T47D (cell line): ENCODE results near the gene COL18A1.
"Not testable (repeated sequence)": the region's sequence is repeated elsewhere in the genome, so short reads cannot be mapped to it uniquely, and the experiment has no call there.

Source experiments
- DNase-seq, 2 experiments: peaks; one replicate each; pipeline versions ENCODE4 v3.0.0 to v3.0.0-alpha.2; 2011 to 2012; ENCODE audit warnings: low read depth in 1 of 2, low spot score in 1 of 2
- JUND ChIP-seq: IDR thresholded peaks from 2 replicates; pipeline ENCODE4 v1.6.1; 2012; ENCODE audit warnings: low read depth
- in situ Hi-C: cut with HindIII; loops from 2 replicates; pipeline ENCODE4 v1.10.0; 2016; ENCODE audit warnings: low sequenced_read_pairs, low pct_unique_long_range_greater_than_20kb

COL18A1 gene

GRCh38 chr21:45494135-45494850 lies 89.3 kb downstream of the COL18A1 start:
- no peak for TF ChIP-seq JUND
- in situ Hi-C loops: no loop called here
- DNase-seq: no peak

GRCh38 chr21:45494851-45495680 lies 90.1 kb downstream of the COL18A1 start:
- in situ Hi-C loops: no loop called here
- no peak for DNase-seq
- no peak for TF ChIP-seq JUND

GRCh38 chr21:45496151-45496967 lies 91.4 kb downstream of the COL18A1 start:
- in situ Hi-C loops: no loop called here
- TF ChIP-seq JUND: no peak
- no peak for DNase-seq

GRCh38 chr21:45496968-45497845 lies 92.2 kb downstream of the COL18A1 start:
- TF ChIP-seq JUND: no peak
- in situ Hi-C loops: no loop called here
- DNase-seq: no peak

- DNase-seq: no peak
- no peak for TF ChIP-seq JUND
- in situ Hi-C loops: no loop called here
These were observed 93.1 kb downstream of the COL18A1 start for GRCh38 chr21:45497846-45498645.

DNA sequence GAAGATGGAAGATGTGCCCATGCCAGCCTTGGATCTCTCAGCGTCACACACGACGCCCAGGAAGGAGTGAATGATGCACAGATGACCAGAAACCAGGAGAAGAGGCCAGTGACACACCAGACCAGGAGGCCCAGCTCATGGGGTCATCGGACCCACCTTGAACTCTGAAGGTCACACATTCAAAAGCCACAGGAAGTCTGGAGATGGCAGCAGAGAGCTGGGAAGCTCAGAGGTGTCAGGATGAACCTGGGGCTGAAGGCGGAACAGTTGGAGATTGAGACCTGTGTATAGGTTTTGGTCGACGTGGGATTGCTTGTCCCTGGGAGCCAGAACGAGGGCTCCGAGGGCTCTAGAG lies 93.7 kb downstream of the COL18A1 start:
- no peak for TF ChIP-seq JUND
- peak in 1 of 2 experiments; percentile 55 for DNase-seq
- in situ Hi-C loops: no loop called here

- TF ChIP-seq JUND: no peak
- in situ Hi-C loops: no loop called here
- DNase-seq: no peak
These were observed 94.3 kb downstream of the COL18A1 start for GRCh38 chr21:45499201-45499750.

DNA sequence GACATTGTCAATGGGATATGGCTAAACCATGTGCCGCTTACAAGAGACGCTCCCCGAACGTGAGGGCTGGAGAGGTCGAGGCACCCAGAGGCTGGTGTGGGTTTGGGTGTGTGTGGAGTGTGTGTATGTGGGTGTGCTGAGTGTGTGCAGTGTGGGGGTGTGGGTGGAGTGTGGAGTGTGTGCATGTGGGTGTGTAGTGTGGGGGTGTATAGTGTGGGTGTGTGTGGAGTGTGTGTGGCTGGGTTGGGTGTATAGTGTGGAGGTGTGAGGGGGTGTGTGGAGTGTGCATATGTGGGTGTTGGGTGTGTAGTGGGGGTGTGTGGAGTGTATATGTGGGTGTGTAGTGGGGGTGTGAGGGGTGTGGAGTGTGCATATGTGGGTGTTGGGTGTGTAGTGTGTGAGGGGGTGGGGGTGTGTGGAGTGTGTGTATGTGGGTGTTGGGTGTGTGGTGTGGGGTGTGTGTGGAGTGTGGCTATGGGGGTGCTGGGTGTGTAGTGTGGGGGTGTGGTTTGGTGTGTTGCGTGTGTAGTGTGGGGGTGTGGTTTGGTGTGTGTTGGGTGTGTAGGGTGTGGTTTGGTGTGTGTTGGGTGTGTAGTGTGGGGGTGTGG lies 95.1 kb downstream of the COL18A1 start:
- TF ChIP-seq JUND: no peak
- DNase-seq: no peak
- in situ Hi-C loops: no loop called here

DNA sequence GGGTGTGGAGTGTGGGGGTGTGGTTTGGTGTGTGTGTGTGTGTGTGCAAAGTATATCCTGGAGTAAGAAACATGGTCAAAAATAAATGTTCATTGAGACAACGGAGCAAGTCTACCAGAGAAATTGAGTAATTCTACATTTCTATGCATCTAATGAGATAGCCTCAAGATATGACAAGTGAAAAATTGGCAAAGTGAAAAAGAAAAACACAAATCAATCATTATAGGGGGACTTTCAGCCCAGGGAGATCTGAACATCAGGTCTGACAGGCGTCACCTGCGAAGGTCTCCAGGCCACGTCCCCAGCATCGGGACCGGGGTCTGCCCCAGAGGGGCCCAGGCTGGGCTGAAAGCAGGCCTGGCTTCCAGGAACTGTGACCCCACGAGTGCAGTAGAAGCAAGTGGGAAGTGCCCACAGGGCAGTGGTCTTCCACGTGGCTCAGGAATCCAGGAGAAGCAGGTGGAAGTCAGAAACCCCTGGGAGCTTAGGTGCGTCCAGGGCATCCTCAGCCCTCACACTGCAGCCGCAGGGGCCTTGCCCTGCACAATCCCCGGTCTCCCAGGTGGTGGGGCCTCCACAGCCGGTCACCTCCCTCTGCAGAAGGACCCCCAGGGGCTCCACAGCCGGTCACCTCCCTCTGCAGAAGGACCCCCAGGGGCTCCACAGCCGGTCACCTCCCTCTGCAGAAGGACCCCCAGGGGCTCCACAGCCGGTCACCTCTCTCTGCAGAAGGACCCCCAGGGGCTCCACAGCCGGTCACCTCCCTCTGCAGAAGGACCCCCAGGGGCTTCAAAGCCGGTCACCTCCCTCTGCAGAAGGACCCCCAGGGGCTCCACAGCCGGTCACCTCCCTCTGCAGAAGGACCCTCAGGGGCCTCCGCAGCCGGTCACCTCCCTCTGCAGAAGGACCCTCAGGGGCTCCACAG lies 96.4 kb downstream of the COL18A1 start:
- in situ Hi-C loops, DNase-seq: not testable (repeated sequence)

GRCh38 chr21:45502006-45502345 lies 97.0 kb downstream of the COL18A1 start:
- in situ Hi-C loops: no loop called here
- TF ChIP-seq JUND: no peak
- DNase-seq: no peak
